ENCODE results near the gene PLEKHA7. TPM values are rescaled to one million over a fixed set of nuclear protein-coding genes. Genes with fewer than 3 reads are reported as not detected.

PLEKHA7 gene
- total and polyA plus RNA-seq, 5 donors, result 16.2 to 44.6 (median 33.8) TPM

- no peak for ATAC-seq
- intact Hi-C loops (cut with DNase I), result no loop called here
- no peaks in the 10 kb centered on the region for H3K27me3 ChIP-seq (ENCODE audit: control insufficient read depth, insufficient read depth)
- no peak overlapping the region for H3K27ac ChIP-seq (ENCODE audit: low read length)
- no peaks in the 10 kb centered on the region for H3K9me3 ChIP-seq (ENCODE audit: control insufficient read depth, low read length)
- no peak overlapping the region for H3K4me3 ChIP-seq (ENCODE audit: low read length)
- peaks cover 16% of the 10 kb centered on the region for H3K4me1 ChIP-seq (ENCODE audit: control insufficient read depth, insufficient read depth, low read length)
- WGBS, result 89% methylated on average over 2 of the region's 2 CpGs
- no peak for DNase-seq
Measured at GRCh38 chr11:16989554-16989953, 24.7 kb downstream of the PLEKHA7 start.

GRCh38 chr11:16987205-16987568 is 27.0 kb downstream of the PLEKHA7 start:
- no peaks in the 10 kb centered on the region for H3K27me3 ChIP-seq (ENCODE audit: control insufficient read depth, insufficient read depth)
- DNase-seq, result peak in 1 of 3 donors; percentile 65
- WGBS, result 64% methylated on average over 6 of the region's 6 CpGs
- no peak overlapping the region for H3K27ac ChIP-seq (ENCODE audit: low read length)
- H3K4me3 ChIP-seq (ENCODE audit: low read length), result no peak overlapping the region
- H3K4me1 ChIP-seq (ENCODE audit: control insufficient read depth, insufficient read depth, low read length), result peaks cover 16% of the 10 kb centered on the region
- ATAC-seq, result peak in 1 of 2 donors; percentile 48
- no peaks in the 10 kb centered on the region for H3K9me3 ChIP-seq (ENCODE audit: control insufficient read depth, low read length)
- intact Hi-C loops (cut with DNase I), result no loop called here

GRCh38 chr11:16986434-16987204 is 27.6 kb downstream of the PLEKHA7 start:
- H3K27ac ChIP-seq (ENCODE audit: low read length), result no peak overlapping the region
- no peaks in the 10 kb centered on the region for H3K9me3 ChIP-seq (ENCODE audit: control insufficient read depth, low read length)
- DNase-seq (no peak), ATAC-seq (peak in 1 of 2 donors; percentile 25)
- no peaks in the 10 kb centered on the region for H3K27me3 ChIP-seq (ENCODE audit: control insufficient read depth, insufficient read depth)
- intact Hi-C loops (cut with DNase I), result no loop called here
- no peak overlapping the region for H3K4me3 ChIP-seq (ENCODE audit: low read length)
- 47% methylated on average over 5 of the region's 5 CpGs for WGBS
- H3K4me1 ChIP-seq (ENCODE audit: control insufficient read depth, insufficient read depth, low read length), result peaks cover 15% of the 10 kb centered on the region

- Histone ChIP-seq H3K4me1 (ENCODE audit: control insufficient read depth, insufficient read depth, low read length) (peaks cover 16% of the 10 kb centered on the region), H3K4me3 (ENCODE audit: low read length) (no peak overlapping the region), H3K27me3 (ENCODE audit: control insufficient read depth, insufficient read depth) (no peaks in the 10 kb centered on the region), H3K27ac (ENCODE audit: low read length) (no peak overlapping the region), H3K9me3 (ENCODE audit: control insufficient read depth, low read length) (no peaks in the 10 kb centered on the region)
- ATAC-seq, result no peak
- intact Hi-C loops (cut with DNase I), result no loop called here
- 59% methylated on average over 4 of the region's 4 CpGs for WGBS
- no peak for DNase-seq
Measured at GRCh38 chr11:16985297-16985696, 28.9 kb downstream of the PLEKHA7 start.

- 84% methylated on average over 2 of the region's 2 CpGs for WGBS
- Histone ChIP-seq H3K27ac (ENCODE audit: low read length) (no peak overlapping the region), H3K9me3 (ENCODE audit: control insufficient read depth, low read length) (no peaks in the 10 kb centered on the region), H3K4me3 (ENCODE audit: low read length) (no peak overlapping the region), H3K4me1 (ENCODE audit: control insufficient read depth, insufficient read depth, low read length) (peaks cover 19% of the 10 kb centered on the region), H3K27me3 (ENCODE audit: control insufficient read depth, insufficient read depth) (no peaks in the 10 kb centered on the region)
- intact Hi-C loops (cut with DNase I), result no loop called here
- DNase-seq (no peak), ATAC-seq (no peak)
Measured at GRCh38 chr11:16984229-16984628, 30.0 kb downstream of the PLEKHA7 start.

GRCh38 chr11:16982809-16983208 is 31.4 kb downstream of the PLEKHA7 start:
- ATAC-seq (no peak), DNase-seq (no peak)
- Histone ChIP-seq H3K9me3 (ENCODE audit: control insufficient read depth, low read length) (no peaks in the 10 kb centered on the region), H3K27me3 (ENCODE audit: control insufficient read depth, insufficient read depth) (no peaks in the 10 kb centered on the region), H3K27ac (ENCODE audit: low read length) (peak overlapping the region; percentile 50), H3K4me3 (ENCODE audit: low read length) (no peak overlapping the region), H3K4me1 (ENCODE audit: control insufficient read depth, insufficient read depth, low read length) (peaks cover 17% of the 10 kb centered on the region)
- intact Hi-C loops (cut with DNase I), result no loop called here
- 71% methylated on average over 1 of the region's 1 CpG for WGBS

- peaks cover 14% of the 10 kb centered on the region for H3K4me1 ChIP-seq (ENCODE audit: control insufficient read depth, insufficient read depth, low read length)
- H3K27me3 ChIP-seq (ENCODE audit: control insufficient read depth, insufficient read depth), result no peaks in the 10 kb centered on the region
- 58% methylated on average over 5 of the region's 5 CpGs for WGBS
- ATAC-seq (peak; percentile 15 to 27), DNase-seq (no peak)
- H3K27ac ChIP-seq (ENCODE audit: low read length), result peak overlapping the region; percentile 50
- no peaks in the 10 kb centered on the region for H3K9me3 ChIP-seq (ENCODE audit: control insufficient read depth, low read length)
- H3K4me3 ChIP-seq (ENCODE audit: low read length), result no peak overlapping the region
- intact Hi-C loops (cut with DNase I), result no loop called here
Measured at GRCh38 chr11:16982256-16982671, 31.9 kb downstream of the PLEKHA7 start.

GRCh38 chr11:16981651-16982194 is 32.5 kb downstream of the PLEKHA7 start:
- ATAC-seq, result peak; percentile 80 to 85
- intact Hi-C loops (cut with DNase I), result no loop called here

GRCh38 chr11:16979703-16980622 is 34.3 kb downstream of the PLEKHA7 start:
- no peak overlapping the region for H3K4me3 ChIP-seq (ENCODE audit: low read length)
- intact Hi-C loops (cut with DNase I), result no loop called here
- H3K27ac ChIP-seq (ENCODE audit: low read length), result no peak overlapping the region
- peaks cover 5% of the 10 kb centered on the region for H3K4me1 ChIP-seq (ENCODE audit: control insufficient read depth, insufficient read depth, low read length)
- H3K9me3 ChIP-seq (ENCODE audit: control insufficient read depth, low read length), result no peaks in the 10 kb centered on the region
- ATAC-seq (no peak), DNase-seq (no peak)
- 79% methylated on average over 8 of the region's 8 CpGs for WGBS
- H3K27me3 ChIP-seq (ENCODE audit: control insufficient read depth, insufficient read depth), result no peaks in the 10 kb centered on the region

More at GRCh38 chr11:16981651-16982194, 32.5 kb downstream of the PLEKHA7 start:
- Histone ChIP-seq H3K27ac (ENCODE audit: low read length) (peak overlapping the region; percentile 50), H3K4me3 (ENCODE audit: low read length) (no peak overlapping the region), H3K27me3 (ENCODE audit: control insufficient read depth, insufficient read depth) (no peaks in the 10 kb centered on the region), H3K9me3 (ENCODE audit: control insufficient read depth, low read length) (no peaks in the 10 kb centered on the region), H3K4me1 (ENCODE audit: control insufficient read depth, insufficient read depth, low read length) (peaks cover 10% of the 10 kb centered on the region)
- 34% methylated on average over 9 of the region's 9 CpGs for WGBS
- DNase-seq, result peak; percentile 69 to 83 (median 79)

- WGBS, result 64% methylated on average over 2 of the region's 2 CpGs
- Histone ChIP-seq H3K27ac (ENCODE audit: low read length) (no peak overlapping the region), H3K4me3 (ENCODE audit: low read length) (no peak overlapping the region), H3K9me3 (ENCODE audit: control insufficient read depth, low read length) (no peaks in the 10 kb centered on the region), H3K27me3 (ENCODE audit: control insufficient read depth, insufficient read depth) (no peaks in the 10 kb centered on the region), H3K4me1 (ENCODE audit: control insufficient read depth, insufficient read depth, low read length) (peaks cover 5% of the 10 kb centered on the region)
- no peak for ATAC-seq
- intact Hi-C loops (cut with DNase I), result no loop called here
- no peak for DNase-seq
Measured at GRCh38 chr11:16977994-16978315, 36.3 kb downstream of the PLEKHA7 start.

Measured in right cardiac atrium (tissue), 5 donors.